Thymus (tissue), 11 donors: ENCODE data around the gene AGK. TPM values are rescaled to one million over a fixed set of nuclear protein-coding genes. Genes with fewer than 3 reads are reported as not detected.
"Not testable (repeated sequence)": the region's sequence is repeated elsewhere in the genome, so short reads cannot be mapped to it uniquely, and the experiment has no call there.

Experiments used
- DNase-seq, 9 donors: peaks; one replicate each; pipeline ENCODE4 v3.0.0-alpha.2; 2013; ENCODE audit warnings: low spot score in 9 of 9, low read depth in 6 of 9, missing footprints in 1 of 9
- H3K27ac ChIP-seq, 2 donors: one replicate each; pipeline ENCODE4 v1.5.1; 2013; ENCODE audit warnings: control low read depth in 1 of 2, low read depth in 1 of 2, low read length in 1 of 2, mild to moderate bottlenecking in 1 of 2, moderate library complexity in 1 of 2
- H3K27me3 ChIP-seq, 2 donors: one replicate each; pipeline ENCODE4 v1.5.1; 2013; ENCODE audit warnings: low read length in 1 of 2; ENCODE audit not compliant: control insufficient read depth in 2 of 2, insufficient read depth in 1 of 2
- H3K36me3 ChIP-seq, 2 donors: one replicate each; pipeline ENCODE4 v1.5.1; 2013; ENCODE audit warnings: low read length in 1 of 2, mild to moderate bottlenecking in 1 of 2, moderate library complexity in 1 of 2; ENCODE audit not compliant: control insufficient read depth in 2 of 2, insufficient read depth in 2 of 2
- H3K4me1 ChIP-seq, 2 donors: one replicate each; pipeline ENCODE4 v1.5.1; 2013; ENCODE audit warnings: low read length in 2 of 2; ENCODE audit not compliant: control insufficient read depth in 2 of 2, insufficient read depth in 2 of 2
- H3K4me3 ChIP-seq, 2 donors: one replicate each; pipeline ENCODE4 v1.5.1; 2013; ENCODE audit warnings: low read length in 2 of 2, control low read depth in 1 of 2, mild to moderate bottlenecking in 1 of 2
- H3K9me3 ChIP-seq, 2 donors: one replicate each; pipeline ENCODE4 v1.5.1; 2013; ENCODE audit warnings: low read length in 1 of 2, mild to moderate bottlenecking in 1 of 2; ENCODE audit not compliant: control insufficient read depth in 2 of 2, insufficient read depth in 1 of 2
- WGBS: extraction: QIAGEN DNeasy Blood & Tissue Kit; methylation state at CpG from one replicate; pipeline ENCODE4 v1.1.7; 2013; 5-methylcytosine and 5-hydroxymethylcytosine counted together
- polyA plus RNA-seq: library from polyadenylated mRNA; stranded (reverse); fragments of 200-250 nt; gene quantifications from one replicate; pipeline ENCODE4 v1.2.3, GENCODE V29; 2013
- total RNA-seq: library from RNA; stranded (reverse); fragments of 120-200 nt; gene quantifications from one replicate; pipeline ENCODE4 v1.2.4, GENCODE V29; 2013
- donor health status: healthy.

The AGK gene
- total and polyA plus RNA-seq, 2 donors, result 17.5 to 25.6 TPM

- 98% methylated on average over 6 of the region's 6 CpGs for WGBS
- Histone ChIP-seq H3K27ac (no peak overlapping the region), H3K36me3 (peaks cover 9 to 12% of the 10 kb centered on the region in 2 donors), H3K4me3 (no peak overlapping the region), H3K4me1 (no peaks in the 10 kb centered on the region), H3K9me3 (no peaks in the 10 kb centered on the region), H3K27me3 (no peaks in the 10 kb centered on the region)
- DNase-seq, result no peak
Measured at GRCh38 chr7:141686670-141687069, 135.5 kb downstream of the AGK start.

GRCh38 chr7:141688043-141688442 is 136.8 kb downstream of the AGK start:
- WGBS, result 98% methylated on average over 5 of the region's 5 CpGs
- Histone ChIP-seq H3K36me3 (peaks cover 6 to 9% of the 10 kb centered on the region in 2 donors), H3K4me3 (no peak overlapping the region), H3K9me3 (no peaks in the 10 kb centered on the region), H3K4me1 (no peaks in the 10 kb centered on the region), H3K27ac (no peak overlapping the region), H3K27me3 (no peaks in the 10 kb centered on the region)
- DNase-seq, result no peak

GRCh38 chr7:141689072-141689825 is 138.0 kb downstream of the AGK start:
- H3K4me3 ChIP-seq, H3K4me1 ChIP-seq, H3K9me3 ChIP-seq, H3K36me3 ChIP-seq, DNase-seq, H3K27me3 ChIP-seq, H3K27ac ChIP-seq: not testable (repeated sequence)
- WGBS, result 96% methylated on average over 3 of the region's 3 CpGs

- no peaks in the 10 kb centered on the region for H3K27me3 ChIP-seq
- H3K27ac ChIP-seq, result no peak overlapping the region
- H3K9me3 ChIP-seq, result no peaks in the 10 kb centered on the region
- 97% methylated on average over 3 of the region's 3 CpGs for WGBS
- H3K4me1 ChIP-seq, result no peaks in the 10 kb centered on the region
- DNase-seq, result no peak
- H3K36me3 ChIP-seq, result no peaks in the 10 kb centered on the region
- H3K4me3 ChIP-seq, result no peak overlapping the region
Measured at GRCh38 chr7:141691540-141691939, 140.3 kb downstream of the AGK start.

GRCh38 chr7:141691961-141692360 is 140.8 kb downstream of the AGK start:
- WGBS, result 96% methylated on average over 4 of the region's 4 CpGs
- no peaks in the 10 kb centered on the region for H3K36me3 ChIP-seq

GRCh38 chr7:141693082-141693481 is 141.9 kb downstream of the AGK start:
- Histone ChIP-seq H3K4me1 (no peaks in the 10 kb centered on the region), H3K9me3 (no peaks in the 10 kb centered on the region), H3K4me3 (no peak overlapping the region), H3K27me3 (no peaks in the 10 kb centered on the region), H3K36me3 (no peaks in the 10 kb centered on the region), H3K27ac (no peak overlapping the region)
- no peak for DNase-seq
- WGBS, result 96% methylated on average over 3 of the region's 3 CpGs

More at GRCh38 chr7:141691961-141692360, 140.8 kb downstream of the AGK start:
- no peak for DNase-seq
- no peaks in the 10 kb centered on the region for H3K9me3 ChIP-seq
- H3K4me3 ChIP-seq, result no peak overlapping the region
- no peaks in the 10 kb centered on the region for H3K27me3 ChIP-seq
- H3K4me1 ChIP-seq, result no peaks in the 10 kb centered on the region
- H3K27ac ChIP-seq, result no peak overlapping the region

GRCh38 chr7:141695803-141696289 is 144.6 kb downstream of the AGK start:
- 97% methylated on average over 6 of the region's 6 CpGs for WGBS
- DNase-seq, result no peak
- H3K36me3 ChIP-seq, result no peaks in the 10 kb centered on the region
- H3K9me3 ChIP-seq, result no peaks in the 10 kb centered on the region
- H3K4me3 ChIP-seq, result no peak overlapping the region
- no peak overlapping the region for H3K27ac ChIP-seq
- H3K27me3 ChIP-seq, result peaks cover 0 to under 1% of the 10 kb centered on the region in 2 donors
- H3K4me1 ChIP-seq, result peaks cover 0 to 4% of the 10 kb centered on the region in 2 donors

GRCh38 chr7:141696348-141696747 is 145.1 kb downstream of the AGK start:
- no peak overlapping the region for H3K27ac ChIP-seq

GRCh38 chr7:141697211-141697871 is 146.1 kb downstream of the AGK start:
- Histone ChIP-seq H3K36me3 (no peaks in the 10 kb centered on the region), H3K27me3 (peaks cover 1 to 5% of the 10 kb centered on the region in 2 donors), H3K4me1 (peaks cover 0 to 6% of the 10 kb centered on the region in 2 donors), H3K27ac (no peak overlapping the region), H3K9me3 (no peaks in the 10 kb centered on the region), H3K4me3 (no peak overlapping the region)
- WGBS, result 87% methylated on average over 10 of the region's 10 CpGs
- no peak for DNase-seq

More at GRCh38 chr7:141696348-141696747, 145.1 kb downstream of the AGK start:
- H3K4me1 ChIP-seq, result peaks cover 0 to 6% of the 10 kb centered on the region in 2 donors
- no peaks in the 10 kb centered on the region for H3K9me3 ChIP-seq
- no peak for DNase-seq
- peaks cover 0 to 3% of the 10 kb centered on the region in 2 donors for H3K27me3 ChIP-seq
- H3K4me3 ChIP-seq, result no peak overlapping the region
- H3K36me3 ChIP-seq, result no peaks in the 10 kb centered on the region
- WGBS, result 60% methylated on average over 2 of the region's 2 CpGs
